Testis (tissue), 3 donors: ENCODE results near the gene CSMD2. TPM values are rescaled to one million over a fixed set of nuclear protein-coding genes. Genes with fewer than 3 reads are reported as not detected.

Experiments
- DNase-seq: peaks from one replicate; pipeline ENCODE4 v3.0.0-alpha.2; 2019
- H3K27ac ChIP-seq, 2 donors: fragments of 200-600 bp; sonication (generic); one replicate each; pipeline ENCODE4 v1.5.1; 2019
- H3K27me3 ChIP-seq: fragments of 200-600 bp; sonication (generic); one replicate; pipeline ENCODE4 v1.5.1; 2019
- H3K36me3 ChIP-seq: fragments of 200-600 bp; sonication (generic); one replicate; pipeline ENCODE4 v1.5.1; 2017; ENCODE audit warnings: low read depth; ENCODE audit errors: missing control alignments
- H3K4me1 ChIP-seq: fragments of 200-600 bp; sonication (generic); one replicate; pipeline ENCODE4 v1.5.1; 2019
- H3K4me3 ChIP-seq, 2 donors: fragments of 200-600 bp; sonication (generic); one replicate each; pipeline ENCODE4 v1.5.1; 2017 to 2019
- H3K9me3 ChIP-seq: fragments of 200-600 bp; sonication (generic); one replicate; pipeline ENCODE4 v1.5.1; 2017
- POLR2A ChIP-seq: fragments of 450-650 bp; IDR thresholded peaks from one replicate; pipeline ENCODE4 v1.6.1; 2017; ENCODE audit warnings: antibody characterized with exemption, mild to moderate bottlenecking, moderate library complexity
- WGBS, 2 donors: methylation state at CpG; one replicate each; pipeline ENCODE4 v1.1.5; 2018; 5-methylcytosine and 5-hydroxymethylcytosine counted together
- intact Hi-C: fragments of 100-400 bp; cut with DNase I; formaldehyde crosslinking; loops from one replicate; pipeline ENCODE4 v1.15.1; 2023; ENCODE audit warnings: low total_unique reads
- polyA plus RNA-seq: library from polyadenylated mRNA; stranded (reverse); fragments of 350-450 nt; fragmentation: Illumina TruSeq; extraction: RNeasy Lipid Tissue Mini Kit (QIAGEN cat#74804); gene quantifications from one replicate; pipeline ENCODE4 v1.2.3, GENCODE V29; 2014; ENCODE audit warnings: low read depth, low replicate concordance; ENCODE audit not compliant: insufficient read depth
- total RNA-seq, 2 donors: library from RNA; depleted of rRNA; stranded (reverse); fragments of >200 nt; gene quantifications; one replicate each; pipeline ENCODE4 v1.2.3, GENCODE V29; 2016
- TF ChIP-seq, protein P1 (sequence below), 3 experiments: fragments of 450-650 bp in 2 of 3; fragments of 200-600 bp in 1 of 3; sonication (generic) in 1 of 3; IDR thresholded peaks; one replicate each; pipeline ENCODE4 v1.5.1; 2016 to 2019; ENCODE audit warnings: antibody characterized with exemption in 3 of 3, mild to moderate bottlenecking in 2 of 3, moderate library complexity in 1 of 3

CSMD2 gene
- total and polyA plus RNA-seq, 3 donors from 2014 or later, result 1.2 to 3.8 (median 2.7) TPM

DNA sequence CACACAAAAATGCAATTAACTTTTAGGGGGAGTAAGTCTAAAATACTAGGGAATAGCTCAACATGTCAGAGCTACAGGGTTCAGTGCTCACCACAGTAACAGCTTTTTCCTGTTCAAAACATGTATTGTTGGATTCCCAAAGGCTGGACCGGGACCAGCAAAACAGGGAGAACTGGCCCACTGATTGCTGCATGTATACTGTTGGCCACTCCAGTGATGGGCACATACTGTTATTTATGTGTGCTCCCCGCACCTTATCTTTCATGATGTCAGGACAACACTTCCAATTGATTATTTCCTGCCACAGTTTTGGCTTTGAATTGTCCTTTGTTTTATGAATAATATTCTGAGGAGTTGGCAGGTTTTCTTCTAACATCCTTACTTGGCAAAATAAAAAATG lies 250.5 kb downstream of the CSMD2 start:
- Histone ChIP-seq H3K27ac (no peak overlapping the region), H3K4me1 (no peaks in the 10 kb centered on the region), H3K9me3 (no peaks in the 10 kb centered on the region), H3K27me3 (no peaks in the 10 kb centered on the region), H3K36me3 (no peaks in the 10 kb centered on the region), H3K4me3 (no peak overlapping the region)
- intact Hi-C loops, result no loop called here
- WGBS, 2 donors, result 47 to 67% methylated on average over 2 of the region's 2 CpGs
- TF ChIP-seq, protein P1, sequence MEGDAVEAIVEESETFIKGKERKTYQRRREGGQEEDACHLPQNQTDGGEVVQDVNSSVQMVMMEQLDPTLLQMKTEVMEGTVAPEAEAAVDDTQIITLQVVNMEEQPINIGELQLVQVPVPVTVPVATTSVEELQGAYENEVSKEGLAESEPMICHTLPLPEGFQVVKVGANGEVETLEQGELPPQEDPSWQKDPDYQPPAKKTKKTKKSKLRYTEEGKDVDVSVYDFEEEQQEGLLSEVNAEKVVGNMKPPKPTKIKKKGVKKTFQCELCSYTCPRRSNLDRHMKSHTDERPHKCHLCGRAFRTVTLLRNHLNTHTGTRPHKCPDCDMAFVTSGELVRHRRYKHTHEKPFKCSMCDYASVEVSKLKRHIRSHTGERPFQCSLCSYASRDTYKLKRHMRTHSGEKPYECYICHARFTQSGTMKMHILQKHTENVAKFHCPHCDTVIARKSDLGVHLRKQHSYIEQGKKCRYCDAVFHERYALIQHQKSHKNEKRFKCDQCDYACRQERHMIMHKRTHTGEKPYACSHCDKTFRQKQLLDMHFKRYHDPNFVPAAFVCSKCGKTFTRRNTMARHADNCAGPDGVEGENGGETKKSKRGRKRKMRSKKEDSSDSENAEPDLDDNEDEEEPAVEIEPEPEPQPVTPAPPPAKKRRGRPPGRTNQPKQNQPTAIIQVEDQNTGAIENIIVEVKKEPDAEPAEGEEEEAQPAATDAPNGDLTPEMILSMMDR (IDR thresholded peaks at IDR 0.05), result no peak
- no peak for TF ChIP-seq POLR2A
- DNase-seq, result no peak

DNA sequence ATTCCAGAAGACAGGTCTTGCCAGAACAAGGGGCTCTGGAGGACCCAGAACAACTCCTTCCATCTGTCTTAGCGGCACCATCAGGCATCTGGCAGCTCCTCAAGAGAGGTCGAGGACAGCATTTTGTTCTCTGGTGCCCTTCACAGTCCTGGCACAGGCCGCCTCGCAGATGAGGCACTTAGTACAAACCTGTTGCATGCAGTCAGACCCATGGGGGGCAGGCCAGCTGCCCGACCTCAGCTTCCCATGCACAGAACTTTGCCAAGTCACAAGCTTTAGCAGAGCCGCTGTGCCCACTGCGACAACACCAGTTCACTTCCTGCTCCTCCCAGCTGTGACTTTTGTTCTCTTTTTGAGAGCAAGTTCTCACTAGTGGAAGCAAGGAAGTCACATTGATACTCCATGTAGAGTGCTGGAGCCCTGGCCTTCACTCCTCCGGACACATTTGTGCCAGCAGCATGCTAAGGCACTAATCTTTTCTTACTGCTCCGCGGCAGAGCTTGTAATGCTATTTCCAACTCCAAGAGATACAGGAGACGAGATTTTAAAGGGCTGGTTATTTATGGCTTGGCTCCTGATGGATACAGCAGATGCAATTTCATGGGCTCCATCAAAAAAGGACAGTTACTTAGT lies 256.6 kb downstream of the CSMD2 start:
- intact Hi-C loops, result no loop called here
- 70 to 71% methylated on average over 11 of the region's 11 CpGs for WGBS, 2 donors
- TF ChIP-seq POLR2A, result no peak
- TF ChIP-seq, protein P1 (IDR thresholded peaks at IDR 0.05), result no peak
- Histone ChIP-seq H3K27me3 (no peaks in the 10 kb centered on the region), H3K4me3 (no peak overlapping the region), H3K27ac (no peak overlapping the region), H3K4me1 (no peaks in the 10 kb centered on the region), H3K36me3 (no peaks in the 10 kb centered on the region), H3K9me3 (no peaks in the 10 kb centered on the region)
- no peak for DNase-seq

DNA sequence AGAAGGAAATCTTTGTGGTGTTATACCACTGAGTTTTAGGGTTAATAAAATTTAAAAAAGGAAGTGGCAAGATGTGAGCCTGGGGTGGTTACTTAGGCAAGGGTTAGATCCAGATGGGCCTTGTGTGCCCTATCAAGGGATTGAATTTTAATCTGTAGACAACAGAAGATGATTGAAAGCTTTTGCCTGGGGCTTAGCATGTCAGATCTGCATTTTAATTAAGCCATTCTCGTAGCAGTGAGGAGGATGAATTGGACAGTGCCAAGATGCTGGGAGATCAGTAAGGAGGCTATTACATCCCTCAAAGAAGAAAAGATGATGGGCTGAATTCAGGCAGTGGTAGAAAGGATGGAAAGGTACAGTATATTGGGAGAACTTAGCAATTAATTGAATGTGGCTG lies 258.9 kb downstream of the CSMD2 start:
- no peaks in the 10 kb centered on the region for H3K9me3 ChIP-seq
- intact Hi-C loops, result no loop called here
- H3K4me1 ChIP-seq, result no peaks in the 10 kb centered on the region
- WGBS, 2 donors, result 82 to 86% methylated on average over 1 of the region's 1 CpG
- H3K27ac ChIP-seq, result no peak overlapping the region
- H3K27me3 ChIP-seq, result no peaks in the 10 kb centered on the region
- H3K36me3 ChIP-seq, result no peaks in the 10 kb centered on the region
- no peak overlapping the region for H3K4me3 ChIP-seq
- DNase-seq, result no peak
- TF ChIP-seq, protein P1 (IDR thresholded peaks at IDR 0.05), result no peak
- no peak for TF ChIP-seq POLR2A

DNA sequence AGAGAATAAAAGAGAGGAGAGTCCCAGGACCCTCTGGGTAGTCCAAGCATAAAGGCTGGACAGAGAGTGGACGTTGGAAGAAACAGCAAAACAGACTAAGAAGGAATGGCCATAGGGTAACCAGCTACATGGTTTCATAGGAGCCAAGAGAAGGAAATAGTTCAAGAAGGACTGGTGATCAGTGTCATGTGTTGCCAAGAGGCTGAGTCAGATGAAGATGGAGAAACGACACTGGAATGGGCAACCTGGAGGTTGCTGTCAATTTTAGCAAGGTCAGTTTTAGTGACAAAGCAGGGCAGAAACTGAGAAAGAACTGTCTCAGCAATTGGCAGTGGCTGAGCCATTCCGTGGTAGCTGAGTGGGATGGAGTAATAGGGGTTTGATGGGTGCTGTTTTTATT lies 259.8 kb downstream of the CSMD2 start:
- Histone ChIP-seq H3K27me3 (no peaks in the 10 kb centered on the region), H3K4me1 (no peaks in the 10 kb centered on the region), H3K27ac (no peak overlapping the region), H3K9me3 (no peaks in the 10 kb centered on the region), H3K4me3 (no peak overlapping the region), H3K36me3 (no peaks in the 10 kb centered on the region)
- intact Hi-C loops, result no loop called here
- no peak for TF ChIP-seq POLR2A
- TF ChIP-seq, protein P1 (IDR thresholded peaks at IDR 0.05), result no peak
- DNase-seq, result no peak
- whole genome bisulfite sequencing, 2 donors, result 74 to 79% methylated on average over 3 of the region's 3 CpGs

DNA sequence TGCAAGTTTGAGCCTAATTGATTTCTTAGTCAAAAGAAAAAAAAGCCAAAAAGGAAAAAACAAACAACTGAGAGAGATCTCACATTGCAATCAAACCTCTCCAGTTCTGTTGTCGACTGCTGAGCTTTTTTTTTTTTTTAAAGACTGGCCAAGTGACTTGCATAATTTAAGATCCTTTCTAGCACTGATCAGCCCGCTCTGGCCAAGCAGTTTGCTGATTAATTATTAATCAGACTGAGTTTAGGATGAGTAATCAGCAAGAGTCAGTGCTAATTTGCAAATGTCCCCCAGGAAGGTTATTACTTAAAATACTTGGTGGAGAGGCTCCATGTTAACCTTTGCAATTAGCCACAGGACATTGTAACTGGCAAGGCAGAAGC lies 261.8 kb downstream of the CSMD2 start:
- no peaks in the 10 kb centered on the region for H3K4me1 ChIP-seq
- no peaks in the 10 kb centered on the region for H3K27me3 ChIP-seq
- H3K9me3 ChIP-seq, result no peaks in the 10 kb centered on the region
- no peak overlapping the region for H3K27ac ChIP-seq
- intact Hi-C loops, result no loop called here
- no peak for TF ChIP-seq POLR2A
- TF ChIP-seq, protein P1 (IDR thresholded peaks at IDR 0.05), result no peak
- H3K36me3 ChIP-seq, result no peaks in the 10 kb centered on the region
- 37 to 43% methylated on average over 2 of the region's 2 CpGs for WGBS, 2 donors
- DNase-seq, result no peak
- no peak overlapping the region for H3K4me3 ChIP-seq
